GM21381 (cell line): Measurements from ENCODE around the gene GUCD1.
A peak's percentile ranks its signal among the peaks of the same experiment; 100 is the strongest.
"Not testable (repeated sequence)": the region's sequence is repeated elsewhere in the genome, so short reads cannot be mapped to it uniquely, and the experiment has no call there.

Experiments used
- ATAC-seq: cut with Tn5 transposase; IDR thresholded peaks from one replicate; pipeline ENCODE4 v1.9.1; 2021; ENCODE audit warnings: mild to moderate bottlenecking, moderate library complexity; ENCODE audit not compliant: unreplicated experiment

Gene GUCD1

DNA sequence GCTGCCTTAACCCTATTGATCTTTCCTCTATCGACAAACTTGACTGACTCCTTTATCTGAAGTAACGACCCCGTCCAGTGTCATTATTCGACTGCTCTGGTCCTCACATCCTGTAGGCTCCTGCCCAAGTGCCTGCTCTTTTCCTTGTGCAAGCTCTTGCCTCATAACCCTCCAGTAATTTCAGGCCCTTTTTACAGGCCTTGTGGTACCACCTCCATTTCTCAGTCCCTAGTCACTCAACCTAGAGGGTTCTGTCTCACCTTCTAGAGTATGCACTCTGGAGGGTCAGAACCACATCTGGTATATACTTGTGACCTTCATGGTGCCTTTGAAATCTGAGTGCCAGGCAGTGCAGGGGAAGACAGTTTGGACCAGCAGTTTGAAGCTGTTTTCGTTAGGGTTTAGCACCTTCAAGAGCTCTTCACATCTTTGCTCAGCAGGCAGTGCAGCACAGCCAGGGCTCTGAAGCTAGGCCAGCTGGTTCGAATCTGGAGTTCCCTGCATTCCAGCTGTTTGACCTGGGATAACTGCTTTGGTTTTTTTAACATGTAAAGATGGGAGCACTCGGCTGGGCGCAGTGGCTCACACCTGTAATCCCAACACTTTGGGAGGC, 12.1 kb upstream of the GUCD1 start:
- no peak for ATAC-seq

DNA sequence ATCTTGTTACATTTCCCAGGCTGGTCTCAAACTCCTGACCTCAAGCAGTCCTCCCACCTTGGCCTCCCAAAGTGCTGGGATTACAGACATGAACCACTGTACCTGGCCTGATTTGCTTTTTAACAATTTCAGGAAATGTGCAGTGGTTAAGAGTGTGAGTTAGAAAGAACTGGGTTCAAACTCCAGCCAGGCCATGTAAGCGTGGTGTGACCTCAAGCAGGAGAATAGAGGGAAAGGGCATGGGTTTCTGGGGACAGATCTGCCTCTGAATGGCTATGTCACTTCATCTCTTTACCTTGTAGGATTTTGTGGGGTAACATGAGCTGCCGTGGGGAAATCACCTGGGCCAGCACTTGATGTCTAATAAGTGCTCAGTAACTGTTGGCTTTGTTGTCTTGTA, 10.1 kb upstream of the GUCD1 start:
- ATAC-seq: no peak

DNA sequence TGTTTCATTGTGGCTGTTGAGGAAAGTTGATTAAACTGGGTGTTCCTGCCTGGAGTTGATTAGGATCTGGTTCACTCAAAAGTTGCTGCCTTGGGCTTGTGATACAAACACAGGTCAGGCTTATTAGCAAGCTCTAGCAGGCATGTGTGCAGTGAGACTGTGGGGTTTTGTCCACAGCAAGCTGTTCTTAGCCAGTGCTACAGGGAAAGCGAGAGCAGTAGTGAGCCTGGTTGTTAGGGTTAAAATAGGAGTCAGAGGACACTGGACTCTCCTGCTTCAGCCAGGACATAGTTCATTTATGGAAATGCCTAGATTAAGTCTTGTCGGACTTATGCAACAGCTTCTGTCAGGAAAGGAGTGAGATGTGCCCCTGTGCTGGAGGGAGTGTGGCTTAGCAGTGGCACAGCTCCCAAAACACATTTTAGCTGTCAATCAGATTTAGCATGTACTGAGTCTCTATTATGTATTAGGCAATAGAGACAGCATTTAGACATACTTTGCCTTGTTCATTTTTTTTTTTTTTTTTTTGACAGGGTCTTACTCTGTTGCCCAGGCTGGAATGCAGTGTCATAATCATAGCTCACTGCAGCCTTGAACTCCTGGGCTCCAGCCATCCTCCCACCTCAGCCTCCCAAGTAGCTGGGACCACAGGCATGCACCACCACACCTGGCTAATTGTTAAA, 9.6 kb upstream of the GUCD1 start:
- ATAC-seq: no peak

DNA sequence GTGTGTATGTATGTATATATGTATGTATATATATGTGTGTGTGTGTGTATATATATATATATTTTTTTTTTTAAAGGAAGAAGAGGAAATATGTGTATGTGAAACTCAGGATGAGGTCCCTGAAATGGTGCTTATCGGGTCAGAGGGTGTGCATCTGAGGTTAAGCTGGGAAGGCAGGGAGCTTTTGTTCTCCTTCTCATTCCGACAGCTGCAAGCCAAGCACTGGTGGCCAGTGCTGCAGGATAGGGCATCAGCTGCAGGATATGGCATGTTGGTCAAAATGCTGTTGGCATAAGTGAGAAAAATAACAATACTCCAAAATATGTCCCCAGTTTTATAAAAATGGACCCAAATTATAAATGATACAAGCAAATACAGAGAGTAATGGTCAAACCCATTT, 8.3 kb upstream of the GUCD1 start:
- ATAC-seq: no peak

DNA sequence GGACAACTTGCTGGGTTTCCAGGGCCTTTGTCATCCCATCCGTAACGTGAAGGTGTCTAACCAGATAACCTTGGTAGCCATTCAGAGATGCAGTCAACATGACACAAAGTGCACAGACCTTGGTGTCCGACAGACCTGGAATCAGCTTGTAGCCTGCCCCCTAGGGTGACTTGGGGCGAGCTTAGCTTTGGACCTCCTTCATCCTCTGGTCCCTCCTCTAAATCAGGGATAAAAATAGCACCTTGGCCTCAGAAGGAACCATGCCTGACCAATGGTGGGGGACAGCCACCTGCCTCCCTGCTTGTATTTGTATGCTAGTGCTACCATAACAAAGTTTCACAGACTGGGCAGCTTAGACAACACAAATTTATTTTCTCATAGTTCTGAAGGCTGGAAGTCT, 4.5 kb upstream of the GUCD1 start:
- no peak for ATAC-seq

DNA sequence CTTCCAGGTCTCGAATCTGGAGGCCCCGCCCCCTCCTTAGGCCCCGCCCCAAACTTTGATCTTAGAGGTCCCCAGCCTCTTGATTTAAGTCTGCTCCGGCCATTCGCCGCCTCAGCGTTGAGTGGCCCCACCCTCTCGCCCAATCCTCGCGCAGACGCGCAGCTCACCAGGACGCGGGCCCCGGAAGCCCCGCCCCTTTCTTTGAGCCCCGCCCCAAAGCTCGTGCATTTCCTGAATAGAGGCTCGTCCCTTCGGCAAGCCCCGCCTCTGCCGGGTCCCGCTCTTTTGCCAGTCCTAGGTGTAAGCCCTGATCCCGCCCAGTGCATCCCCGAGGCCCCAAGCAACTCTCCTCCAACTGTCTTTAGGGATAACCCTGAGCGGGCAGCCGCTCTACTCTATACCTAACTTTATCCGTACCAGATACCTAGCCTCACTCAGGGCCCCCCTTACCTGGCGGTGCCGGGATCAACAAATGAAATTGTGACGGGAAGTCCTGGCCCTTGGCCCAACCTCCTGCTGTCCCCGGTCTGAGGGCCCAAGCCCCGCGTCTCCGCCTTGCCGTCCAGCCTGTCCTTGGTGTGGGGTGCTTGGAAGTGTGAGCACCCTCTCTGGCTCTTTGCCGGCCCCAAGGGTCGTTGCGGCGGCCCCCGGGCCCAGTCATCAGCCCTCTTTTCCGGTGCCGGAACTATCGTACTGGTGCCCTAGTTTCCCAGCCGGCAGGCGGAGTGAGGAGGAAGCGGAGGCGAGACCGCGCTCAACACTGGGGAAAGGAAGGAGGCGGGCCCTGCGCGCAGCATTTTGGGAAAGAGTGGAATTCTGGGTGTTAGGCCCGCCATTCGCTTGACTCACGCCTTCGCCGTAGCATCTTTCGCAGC, 464 bp upstream of the GUCD1 start, which contains the start of gene SNRPD3:
Gene SNRPD3 (plus strand): TSS at position 835 of the 875 bp plus-strand sequence. CDS start 1,676 bp downstream, outside the sequence.
- ATAC-seq: peak; percentile 82

DNA sequence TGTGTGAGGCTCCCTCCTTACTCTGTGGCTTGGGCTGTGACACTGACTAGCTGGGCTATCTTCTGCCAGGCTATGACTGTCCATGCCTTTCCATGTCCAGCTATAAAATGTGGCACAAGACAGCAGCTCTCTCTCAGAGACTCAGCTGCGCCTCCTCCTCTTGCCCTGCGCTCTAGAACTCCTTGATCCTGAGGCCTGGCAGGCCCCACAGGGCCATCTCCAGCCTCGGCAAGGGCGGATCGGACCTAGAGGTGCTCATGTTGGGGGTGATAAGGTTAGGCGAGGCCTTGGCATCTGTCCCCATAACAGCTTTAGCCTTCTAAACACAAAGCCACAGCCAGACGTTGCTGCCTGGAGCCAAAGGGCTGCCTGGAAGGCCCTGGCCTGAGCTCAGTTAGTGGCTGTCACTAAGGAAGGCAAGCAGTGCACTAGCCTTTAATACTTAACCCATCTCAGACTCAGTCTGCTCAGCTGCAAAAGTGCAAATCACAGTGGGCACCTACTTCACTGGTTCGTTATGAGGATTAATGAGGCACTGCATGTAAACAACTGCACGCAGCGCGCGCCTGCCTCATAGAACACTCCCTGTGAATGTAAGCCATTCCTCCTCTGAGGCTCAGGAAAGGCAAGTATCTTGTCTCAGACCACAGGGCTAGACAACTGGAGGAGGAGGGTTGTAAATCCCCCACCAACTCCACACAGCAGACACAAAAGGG, 1.2 kb downstream of the GUCD1 start:
- no peak for ATAC-seq

DNA sequence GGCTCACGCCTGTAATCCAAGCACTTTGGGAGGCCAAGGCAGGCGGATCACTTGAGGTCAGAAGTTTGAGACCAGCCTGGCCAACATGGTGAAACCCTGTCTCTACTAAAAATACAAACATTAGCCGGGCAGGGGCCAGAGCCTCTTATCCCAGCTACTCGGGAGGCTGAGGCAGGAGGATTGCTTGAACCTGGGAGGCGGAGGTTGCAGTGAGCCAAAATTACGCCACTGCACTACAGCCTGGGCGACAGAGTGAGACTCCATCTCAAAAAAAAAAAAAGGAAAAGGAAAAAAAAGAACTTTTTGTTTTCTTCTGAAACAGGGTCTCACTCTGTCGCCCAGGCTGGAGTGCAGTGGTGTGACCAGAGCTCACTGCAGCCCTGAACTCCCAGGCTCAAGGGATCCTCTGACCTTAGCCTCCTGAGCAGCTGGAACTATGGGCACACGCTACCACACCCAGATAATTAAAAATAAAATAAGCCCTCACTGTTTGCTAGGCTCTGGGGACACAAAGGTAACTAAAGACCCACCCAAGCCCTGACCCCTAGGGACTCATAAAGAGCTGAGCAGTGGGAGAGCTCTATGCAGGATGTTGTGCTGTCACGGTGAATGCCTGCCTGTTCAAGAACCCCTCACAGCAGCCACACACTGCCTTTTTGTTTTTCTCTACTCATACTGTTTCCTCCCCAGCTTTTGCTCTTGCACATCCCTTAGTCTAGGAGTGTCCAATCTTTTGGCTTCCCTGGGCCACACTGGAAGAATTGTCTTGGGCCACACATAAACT, 2.2 kb downstream of the GUCD1 start:
- ATAC-seq: not testable (repeated sequence)

DNA sequence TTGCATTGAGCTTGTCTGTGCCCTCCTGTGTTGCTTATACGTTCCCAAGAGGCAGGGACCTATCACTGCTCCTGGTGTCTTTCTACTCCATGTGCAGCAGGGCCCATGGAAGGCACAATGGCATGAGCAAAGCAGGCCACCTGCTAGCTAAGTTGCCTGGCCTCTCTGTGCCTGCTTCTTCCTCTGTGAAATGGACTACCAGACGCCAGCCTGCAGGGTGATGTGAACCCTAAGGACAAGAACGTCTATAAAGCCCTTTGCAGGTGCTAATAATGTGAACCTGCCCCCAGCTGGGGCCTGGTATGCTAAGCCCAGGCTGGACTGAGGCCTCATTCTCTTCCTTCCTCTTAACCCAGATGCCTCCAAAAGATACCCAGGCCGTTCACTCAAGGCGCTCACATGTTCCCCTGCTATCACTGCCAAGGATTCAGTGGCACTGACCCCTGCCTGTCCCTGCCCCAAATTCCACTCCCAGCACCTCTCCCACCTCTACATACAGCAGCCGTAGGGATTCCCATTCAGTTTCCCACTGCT, 4.0 kb downstream of the GUCD1 start:
- ATAC-seq: no peak

DNA sequence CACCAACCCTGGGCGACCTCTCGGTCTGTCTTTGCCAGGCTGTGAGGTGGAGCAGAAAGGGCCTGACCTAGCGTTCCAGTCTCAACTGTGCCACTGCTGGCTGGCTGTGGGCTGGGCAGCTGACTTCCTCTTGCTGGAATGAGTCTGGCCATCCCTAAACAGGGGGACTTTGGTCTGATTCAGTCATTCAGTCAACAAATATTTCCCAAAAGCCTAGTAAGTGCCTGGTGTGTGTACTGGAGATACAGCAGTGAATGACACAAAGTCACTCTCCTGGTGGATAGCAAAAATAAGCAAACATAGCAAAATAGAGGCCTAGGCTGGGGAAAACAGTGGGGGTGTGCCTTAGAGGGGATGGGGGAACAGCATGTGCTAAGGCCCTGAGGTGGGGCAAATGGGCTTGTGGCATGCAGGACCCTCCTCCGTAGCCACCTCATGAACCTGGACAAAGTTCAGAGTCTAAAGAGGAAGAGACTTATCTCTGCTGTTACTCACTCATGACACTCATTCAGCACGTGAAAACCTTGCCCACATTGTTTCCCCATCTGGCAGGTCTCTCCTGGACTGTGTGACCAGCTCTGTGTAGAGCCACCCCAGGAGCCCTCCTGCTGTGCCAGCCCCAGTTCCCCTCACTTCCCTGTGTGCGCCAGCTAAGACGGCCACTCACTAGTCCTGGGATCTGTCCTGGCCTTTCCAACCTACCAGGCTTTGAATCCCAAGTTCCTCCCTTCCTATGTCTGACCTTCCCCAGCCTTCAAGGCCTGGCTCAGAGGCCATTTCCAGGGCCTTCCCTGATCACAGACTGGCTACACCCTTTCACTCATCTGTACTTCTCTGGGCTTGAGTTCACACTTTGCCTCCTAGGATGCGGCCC, 4.7 kb downstream of the GUCD1 start:
- no peak for ATAC-seq

DNA sequence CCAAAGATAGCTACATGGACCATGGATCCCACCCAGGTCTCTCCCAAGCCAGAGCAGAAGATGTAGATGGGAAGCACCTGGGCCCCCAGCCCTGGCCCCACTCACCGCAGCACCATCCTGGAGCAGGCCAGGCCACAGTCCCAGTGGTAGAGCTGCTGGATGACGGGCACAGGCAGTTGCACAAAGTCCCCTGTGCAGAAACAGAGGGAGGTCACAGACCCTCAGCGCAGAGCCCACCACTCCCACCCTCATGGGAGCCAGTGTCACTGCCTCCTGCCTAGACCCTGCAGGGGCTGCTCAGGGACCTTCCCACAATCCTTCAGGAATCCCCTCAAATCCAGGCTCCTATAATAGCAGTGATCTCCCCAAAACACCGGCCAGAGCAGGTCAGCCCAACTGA, 6.1 kb downstream of the GUCD1 start:
- ATAC-seq: no peak

DNA sequence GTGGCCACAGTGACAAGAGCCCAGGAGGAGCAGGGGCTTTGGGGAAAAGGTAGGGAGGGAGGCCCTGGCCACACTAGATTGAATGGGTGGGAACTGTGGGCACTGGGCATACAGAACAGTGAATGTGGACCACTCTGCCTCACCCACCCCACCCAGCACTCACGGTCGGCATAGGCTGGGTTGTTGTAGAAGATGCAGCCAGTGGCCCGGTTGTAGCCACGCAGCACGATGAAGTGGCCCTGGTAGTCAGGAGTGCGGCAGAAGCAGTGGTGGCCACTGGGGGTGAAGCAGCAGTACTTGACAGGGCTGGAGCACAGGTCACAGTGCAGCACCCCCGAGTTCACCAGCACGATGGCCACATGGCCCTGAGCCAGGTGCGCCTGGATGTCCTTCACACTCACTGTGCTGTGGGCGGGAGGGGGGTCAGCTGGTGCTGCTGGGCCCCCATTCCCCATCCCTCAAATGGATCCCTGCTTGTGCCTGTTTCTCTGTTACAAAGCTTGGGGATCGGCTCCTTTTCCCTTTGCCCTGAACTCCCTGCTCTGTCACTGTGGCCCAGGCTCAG, 11.2 kb downstream of the GUCD1 start:
- ATAC-seq: no peak

DNA sequence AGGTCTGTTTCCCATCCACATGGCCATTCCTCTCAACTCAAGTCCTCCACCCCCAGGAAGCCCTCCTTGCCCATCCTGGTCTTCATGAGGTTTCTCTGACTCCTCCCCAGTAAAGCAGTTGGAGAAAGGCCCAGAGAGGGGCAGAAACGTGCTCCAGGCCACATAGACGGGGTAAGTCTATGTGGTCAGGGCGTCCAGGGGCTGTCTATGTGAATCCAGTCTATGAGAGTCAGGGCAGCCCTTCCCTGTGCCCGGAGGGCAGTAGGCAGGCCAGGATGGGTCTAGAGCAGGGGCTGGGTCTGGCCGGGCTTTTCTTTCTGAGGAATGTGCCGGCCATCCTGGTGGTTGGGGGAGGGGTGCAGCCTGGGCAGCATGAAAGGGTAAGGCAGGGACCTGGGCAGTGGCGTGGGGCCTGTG, 11.7 kb downstream of the GUCD1 start:
- ATAC-seq: no peak

DNA sequence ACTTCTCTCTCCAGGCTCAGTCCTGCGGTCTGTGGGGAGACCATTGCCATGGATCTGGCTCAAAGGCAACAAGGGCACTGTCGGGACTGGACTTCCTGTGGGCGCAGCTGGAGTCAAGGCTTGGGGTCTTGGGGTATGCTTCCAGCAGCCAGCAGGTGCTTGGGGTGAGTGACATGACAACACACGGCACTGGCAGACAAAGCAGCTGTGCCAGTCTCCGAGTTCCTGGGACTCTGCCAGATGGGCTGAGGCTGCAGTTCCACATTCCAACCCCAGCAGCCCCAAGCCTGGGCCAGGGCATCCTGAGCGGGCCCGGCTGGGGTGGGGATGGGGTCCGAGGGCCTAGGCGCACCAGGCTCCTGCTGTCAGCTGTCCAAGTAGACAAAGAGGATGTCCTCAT, 12.3 kb downstream of the GUCD1 start:
- ATAC-seq: no peak

DNA sequence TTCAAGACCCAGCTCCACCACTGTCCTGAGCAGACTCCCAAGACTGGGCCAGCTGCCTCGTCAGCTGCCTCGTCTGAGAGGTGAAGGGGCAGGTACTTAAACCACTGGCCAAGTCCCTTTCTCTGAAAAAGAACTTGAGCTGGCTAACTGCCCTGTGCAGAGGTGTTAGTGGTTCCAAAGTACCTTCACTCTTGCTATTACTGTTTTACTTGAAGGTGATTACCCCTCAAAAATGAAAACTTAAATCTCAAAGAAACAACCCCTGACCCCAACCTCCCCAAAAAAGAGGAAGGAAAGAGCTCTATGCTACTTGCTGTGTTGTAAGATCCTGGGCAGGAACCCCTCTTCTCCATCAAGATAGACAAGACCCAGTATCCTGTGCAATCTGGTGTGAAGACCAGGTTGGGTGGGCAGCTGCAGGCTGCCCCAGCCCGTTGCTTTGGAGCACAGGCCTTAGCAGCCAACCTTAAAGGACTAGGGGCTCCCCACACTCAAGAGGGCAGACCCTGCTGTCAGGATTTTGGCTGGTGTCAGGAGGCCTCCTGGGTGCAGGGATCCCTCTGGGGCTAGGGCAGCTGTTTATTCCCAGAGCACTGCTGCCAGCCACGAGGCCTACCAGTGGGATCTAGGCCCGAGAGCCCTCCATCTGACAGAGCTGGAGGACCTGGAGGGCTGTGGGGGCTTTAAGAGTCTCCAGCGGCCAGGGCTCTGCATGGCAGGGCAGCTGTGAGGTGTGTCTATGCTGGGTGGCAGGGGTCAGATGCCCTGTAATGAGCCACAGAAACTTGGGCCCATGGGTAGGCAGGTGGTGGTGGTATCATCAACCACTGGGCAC, 13.0 kb downstream of the GUCD1 start:
- no peak for ATAC-seq

DNA sequence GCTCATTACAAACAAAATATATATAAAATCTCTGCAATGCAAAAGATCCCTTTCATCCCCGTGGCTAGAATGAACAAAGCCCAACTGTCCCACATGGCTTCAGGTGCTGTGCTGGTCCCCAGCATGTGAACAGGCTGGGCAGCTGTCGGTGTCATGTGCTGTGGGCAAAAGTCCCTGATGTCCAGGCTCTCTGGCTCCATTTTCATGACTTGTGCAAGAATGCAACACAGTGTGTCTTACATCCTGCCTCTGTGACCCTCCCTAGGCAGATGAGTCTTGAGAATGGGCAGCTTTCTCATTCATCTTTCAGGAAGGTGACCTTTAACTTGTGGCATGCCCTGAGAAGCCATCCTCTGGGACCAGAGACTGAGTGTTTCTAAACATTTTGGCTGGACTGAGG, 14.5 kb downstream of the GUCD1 start:
- ATAC-seq: no peak

DNA sequence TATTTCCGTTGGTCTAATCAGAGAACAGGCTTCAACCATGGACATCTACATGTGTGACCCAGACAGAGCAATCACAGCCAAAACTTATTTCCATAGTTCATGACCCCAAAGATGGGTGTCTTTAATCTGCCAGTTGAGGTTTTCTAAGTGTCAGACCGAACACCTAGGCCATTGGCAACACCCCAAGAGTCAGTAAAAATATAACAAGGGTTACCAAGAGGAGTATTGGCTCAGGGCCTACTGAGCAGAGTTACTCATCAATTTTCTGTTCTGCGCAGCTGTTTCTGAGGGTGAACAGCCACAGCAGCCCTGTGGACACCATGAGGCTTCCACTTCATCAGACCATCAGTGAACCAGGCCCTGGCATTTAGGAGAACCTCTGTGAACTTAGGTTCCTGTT, 18.8 kb downstream of the GUCD1 start:
- ATAC-seq: no peak

DNA sequence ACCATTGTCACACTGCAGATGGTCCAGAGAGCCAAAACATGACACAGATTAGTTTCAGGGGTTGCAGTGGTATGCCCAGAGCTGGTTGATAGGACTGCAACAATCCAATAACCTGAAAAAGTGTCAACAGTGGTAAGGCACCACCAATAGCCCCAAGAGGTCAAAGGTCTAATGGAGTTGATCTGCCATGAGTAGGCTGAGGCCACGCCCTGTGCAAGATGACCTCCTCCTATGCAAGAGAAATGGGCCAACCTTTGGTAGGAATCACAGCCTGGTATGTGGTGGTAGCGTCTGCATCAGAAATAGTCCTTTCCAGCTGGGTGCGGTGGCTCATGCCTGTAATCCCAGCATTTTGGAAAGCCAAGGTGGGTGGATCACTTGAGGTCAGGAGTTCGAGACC, 19.6 kb downstream of the GUCD1 start:
- no peak for ATAC-seq
